Measurements from ENCODE around the gene XIRP2. TPM values are rescaled to one million over a fixed set of nuclear protein-coding genes. Genes with fewer than 3 reads are reported as not detected.

Gene XIRP2
- total RNA-seq, 1 donor from 2014 or later = 0.25 TPM

- H3K27ac ChIP-seq (ENCODE audit: low read depth, low read length) = peak overlapping the region; percentile 31
- no peak for FAIRE-seq
Observed at GRCh38 chr2:167181134-167181533, 292.9 kb downstream of the XIRP2 start.

GRCh38 chr2:167181688-167182087 is 293.4 kb downstream of the XIRP2 start:
- H2AFZ ChIP-seq (ENCODE audit: low read depth, low read length) = no peak overlapping the region

More at GRCh38 chr2:167181134-167181533, 292.9 kb downstream of the XIRP2 start:
- TF ChIP-seq EZH2 (IDR thresholded peaks at IDR 0.05; ENCODE audit: insufficient read depth, low read length) = no peak
- TF ChIP-seq, protein P1, sequence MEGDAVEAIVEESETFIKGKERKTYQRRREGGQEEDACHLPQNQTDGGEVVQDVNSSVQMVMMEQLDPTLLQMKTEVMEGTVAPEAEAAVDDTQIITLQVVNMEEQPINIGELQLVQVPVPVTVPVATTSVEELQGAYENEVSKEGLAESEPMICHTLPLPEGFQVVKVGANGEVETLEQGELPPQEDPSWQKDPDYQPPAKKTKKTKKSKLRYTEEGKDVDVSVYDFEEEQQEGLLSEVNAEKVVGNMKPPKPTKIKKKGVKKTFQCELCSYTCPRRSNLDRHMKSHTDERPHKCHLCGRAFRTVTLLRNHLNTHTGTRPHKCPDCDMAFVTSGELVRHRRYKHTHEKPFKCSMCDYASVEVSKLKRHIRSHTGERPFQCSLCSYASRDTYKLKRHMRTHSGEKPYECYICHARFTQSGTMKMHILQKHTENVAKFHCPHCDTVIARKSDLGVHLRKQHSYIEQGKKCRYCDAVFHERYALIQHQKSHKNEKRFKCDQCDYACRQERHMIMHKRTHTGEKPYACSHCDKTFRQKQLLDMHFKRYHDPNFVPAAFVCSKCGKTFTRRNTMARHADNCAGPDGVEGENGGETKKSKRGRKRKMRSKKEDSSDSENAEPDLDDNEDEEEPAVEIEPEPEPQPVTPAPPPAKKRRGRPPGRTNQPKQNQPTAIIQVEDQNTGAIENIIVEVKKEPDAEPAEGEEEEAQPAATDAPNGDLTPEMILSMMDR (IDR thresholded peaks at IDR 0.05; ENCODE audit: insufficient read depth, low read depth, low read length) = no peak
- Histone ChIP-seq H3K9ac (ENCODE audit: low read length) (no peak overlapping the region), H3K4me2 (ENCODE audit: low read length) (peak overlapping the region; percentile 46), H3K36me3 (ENCODE audit: insufficient read depth, low read length) (no peaks in the 10 kb centered on the region), H4K20me1 (ENCODE audit: insufficient read depth, low read length) (no peaks in the 10 kb centered on the region), H2AFZ (ENCODE audit: low read depth, low read length) (no peak overlapping the region), H3K4me3 (ENCODE audit: insufficient read depth, low read depth, low read length) (no peak overlapping the region), H3K4me1 (ENCODE audit: insufficient read depth, low read length) (peaks cover 13% of the 10 kb centered on the region), H3K27me3 (ENCODE audit: insufficient read depth, low read length) (no peaks in the 10 kb centered on the region), H3K79me2 (ENCODE audit: insufficient read depth, low read length) (no peaks in the 10 kb centered on the region), H3K9me3 (ENCODE audit: insufficient read depth, low read depth, low read length) (no peaks in the 10 kb centered on the region)
- peaks cover 7% of the 10 kb centered on the region for H3K4me1 Mint-ChIP-seq (ENCODE audit: low read depth, unreplicated experiment)
- peaks cover 3% of the 10 kb centered on the region for H3K9me3 Mint-ChIP-seq (ENCODE audit: unreplicated experiment)
- H3K27ac Mint-ChIP-seq (ENCODE audit: unreplicated experiment) = no peak overlapping the region
- no peaks in the 10 kb centered on the region for H3K27me3 Mint-ChIP-seq (ENCODE audit: low read depth, unreplicated experiment)
- no peak overlapping the region for H3K4me3 Mint-ChIP-seq (ENCODE audit: unreplicated experiment)
- DNase-seq (ENCODE audit: low read depth) = peak; percentile 73
- H3K36me3 Mint-ChIP-seq (ENCODE audit: low read depth, unreplicated experiment) = no peaks in the 10 kb centered on the region

DNA sequence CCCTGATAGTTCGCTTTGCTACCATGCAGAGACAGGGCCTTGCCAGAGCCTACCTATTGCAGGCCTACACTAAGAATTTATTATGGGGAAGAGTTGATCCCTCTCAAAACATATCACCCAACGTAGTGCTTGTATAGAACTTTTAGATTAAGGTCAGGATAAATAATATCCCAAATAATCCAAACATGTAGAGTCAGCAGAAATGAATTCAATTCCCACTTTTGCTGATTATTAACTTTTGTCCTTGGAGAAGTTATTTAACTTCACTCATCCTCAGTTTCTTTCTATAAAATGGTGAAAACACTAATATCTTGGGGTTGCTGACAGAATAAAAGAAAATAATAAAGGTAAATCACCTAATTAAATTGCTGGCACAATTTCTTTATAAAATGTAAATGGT is 294.1 kb downstream of the XIRP2 start:
- H3K4me1 ChIP-seq (ENCODE audit: insufficient read depth, low read length) = peaks cover 13% of the 10 kb centered on the region
- Mint-ChIP-seq H3K27ac (ENCODE audit: unreplicated experiment) (no peak overlapping the region), H3K4me3 (ENCODE audit: unreplicated experiment) (no peak overlapping the region), H3K9me3 (ENCODE audit: unreplicated experiment) (no peaks in the 10 kb centered on the region), H3K36me3 (ENCODE audit: low read depth, unreplicated experiment) (no peaks in the 10 kb centered on the region), H3K27me3 (ENCODE audit: low read depth, unreplicated experiment) (no peaks in the 10 kb centered on the region), H3K4me1 (ENCODE audit: low read depth, unreplicated experiment) (peaks cover 8% of the 10 kb centered on the region)
- H3K36me3 ChIP-seq (ENCODE audit: insufficient read depth, low read length) = no peaks in the 10 kb centered on the region
- H4K20me1 ChIP-seq (ENCODE audit: insufficient read depth, low read length) = no peaks in the 10 kb centered on the region
- FAIRE-seq (no peak), DNase-seq (ENCODE audit: low read depth) (no peak)
- H2AFZ ChIP-seq (ENCODE audit: low read depth, low read length) = no peak overlapping the region
- H3K9me3 ChIP-seq (ENCODE audit: insufficient read depth, low read depth, low read length) = no peaks in the 10 kb centered on the region
- H3K4me2 ChIP-seq (ENCODE audit: low read length) = no peak overlapping the region
- no peak overlapping the region for H3K4me3 ChIP-seq (ENCODE audit: insufficient read depth, low read depth, low read length)
- H3K9ac ChIP-seq (ENCODE audit: low read length) = no peak overlapping the region
- H3K79me2 ChIP-seq (ENCODE audit: insufficient read depth, low read length) = no peaks in the 10 kb centered on the region
- no peak for TF ChIP-seq EZH2 (IDR thresholded peaks at IDR 0.05; ENCODE audit: insufficient read depth, low read length)
- TF ChIP-seq, protein P1 (IDR thresholded peaks at IDR 0.05; ENCODE audit: insufficient read depth, low read depth, low read length) = no peak
- H3K27ac ChIP-seq (ENCODE audit: low read depth, low read length) = no peak overlapping the region
- H3K27me3 ChIP-seq (ENCODE audit: insufficient read depth, low read length) = no peaks in the 10 kb centered on the region

More at GRCh38 chr2:167181688-167182087, 293.4 kb downstream of the XIRP2 start:
- Histone ChIP-seq H3K9me3 (ENCODE audit: insufficient read depth, low read depth, low read length) (no peaks in the 10 kb centered on the region), H3K4me3 (ENCODE audit: insufficient read depth, low read depth, low read length) (no peak overlapping the region), H3K4me1 (ENCODE audit: insufficient read depth, low read length) (peaks cover 13% of the 10 kb centered on the region), H3K36me3 (ENCODE audit: insufficient read depth, low read length) (no peaks in the 10 kb centered on the region), H3K9ac (ENCODE audit: low read length) (no peak overlapping the region), H3K27ac (ENCODE audit: low read depth, low read length) (peak overlapping the region; percentile 31), H3K79me2 (ENCODE audit: insufficient read depth, low read length) (no peaks in the 10 kb centered on the region), H3K4me2 (ENCODE audit: low read length) (peak overlapping the region; percentile 38), H4K20me1 (ENCODE audit: insufficient read depth, low read length) (no peaks in the 10 kb centered on the region), H3K27me3 (ENCODE audit: insufficient read depth, low read length) (no peaks in the 10 kb centered on the region)
- FAIRE-seq (no peak), DNase-seq (ENCODE audit: low read depth) (no peak)
- Mint-ChIP-seq H3K27me3 (ENCODE audit: low read depth, unreplicated experiment) (no peaks in the 10 kb centered on the region), H3K4me3 (ENCODE audit: unreplicated experiment) (no peak overlapping the region), H3K27ac (ENCODE audit: unreplicated experiment) (no peak overlapping the region), H3K36me3 (ENCODE audit: low read depth, unreplicated experiment) (no peaks in the 10 kb centered on the region), H3K4me1 (ENCODE audit: low read depth, unreplicated experiment) (peaks cover 7% of the 10 kb centered on the region), H3K9me3 (ENCODE audit: unreplicated experiment) (no peaks in the 10 kb centered on the region)
- no peak for TF ChIP-seq EZH2 (IDR thresholded peaks at IDR 0.05; ENCODE audit: insufficient read depth, low read length)
- TF ChIP-seq, protein P1 (IDR thresholded peaks at IDR 0.05; ENCODE audit: insufficient read depth, low read depth, low read length) = no peak
